HuH-7.5 (cell line): ENCODE results near the gene ROBO2.

Experiments used
- DNase-seq: peaks from one replicate; pipeline ENCODE4 v3.0.0; 2011; ENCODE audit warnings: low spot score

Gene ROBO2

DNA sequence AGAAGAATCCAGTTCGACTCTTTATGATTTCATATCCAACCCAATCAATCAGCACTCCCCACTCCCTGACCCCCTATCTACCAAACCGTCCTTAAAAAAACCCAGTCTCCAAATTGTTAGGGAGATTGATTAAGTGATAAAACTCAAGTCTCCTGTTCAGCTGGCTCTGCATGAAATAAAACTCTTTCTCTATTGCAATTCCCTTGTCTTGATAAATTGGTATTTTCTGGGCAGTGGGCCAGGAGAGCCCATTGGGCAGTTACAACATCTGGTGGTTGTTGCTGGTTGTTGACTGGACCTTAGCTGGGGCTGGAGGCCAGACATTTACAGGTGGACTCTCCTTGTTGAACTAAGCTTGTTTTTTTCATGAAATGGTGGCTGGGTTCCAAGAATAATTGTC, 642.3 kb downstream of the ROBO2 start:
- no peak for DNase-seq

DNA sequence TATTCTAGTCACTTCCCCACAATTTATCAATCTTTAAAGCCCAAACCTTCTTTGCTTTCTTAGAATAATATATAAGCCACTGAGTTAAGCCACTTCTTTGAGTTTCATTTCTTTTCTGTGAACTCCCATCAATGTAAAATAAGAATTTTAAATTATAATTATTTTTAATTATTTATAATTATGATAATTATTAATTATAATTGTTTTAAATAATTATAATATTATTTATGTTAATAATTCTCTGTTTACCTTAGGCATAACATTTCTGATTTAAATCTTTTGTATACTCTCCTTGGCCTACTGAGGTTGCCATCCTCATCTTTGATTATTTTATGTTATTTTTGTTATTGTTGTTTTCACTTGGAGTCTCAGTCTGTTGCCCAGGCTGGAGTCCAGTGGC, 644.2 kb downstream of the ROBO2 start:
- no peak for DNase-seq

DNA sequence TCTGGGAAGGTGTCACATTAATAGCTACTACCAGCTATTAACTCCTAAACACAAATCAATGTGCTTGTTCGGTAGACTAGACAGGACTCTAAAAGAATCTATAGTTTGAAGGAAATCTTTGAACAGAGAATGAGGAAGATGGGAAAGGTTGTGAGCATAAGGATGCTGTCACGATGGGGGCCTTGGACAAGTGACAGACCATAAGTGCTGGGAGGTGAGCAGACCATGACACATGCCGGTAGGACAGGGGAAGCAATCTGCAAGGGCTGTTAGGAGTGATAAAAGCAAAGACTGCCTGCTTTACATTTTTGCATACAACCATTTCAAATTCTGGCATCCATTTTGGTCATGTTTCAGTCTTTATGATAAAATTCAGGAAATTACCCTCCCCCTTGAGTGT, 645.8 kb downstream of the ROBO2 start:
- no peak for DNase-seq

DNA sequence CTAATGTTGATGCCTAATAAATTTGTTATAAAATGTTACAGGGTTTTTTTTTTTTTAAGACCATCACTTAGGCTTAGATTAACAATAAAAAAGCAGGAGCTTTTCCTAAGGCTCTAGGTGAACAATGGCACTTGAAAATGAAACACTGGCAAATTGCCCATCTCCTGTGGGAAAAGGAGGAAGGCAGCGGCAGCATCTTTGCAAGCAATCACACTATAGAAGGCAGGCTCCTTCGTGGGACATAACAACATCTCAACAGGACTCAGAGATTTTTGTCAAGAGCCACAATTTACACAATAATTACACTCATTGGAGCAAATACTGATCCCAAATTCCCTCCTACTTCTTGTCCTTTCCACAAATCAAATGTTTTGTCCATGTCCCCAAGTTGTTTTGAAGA, 646.7 kb downstream of the ROBO2 start:
- no peak for DNase-seq

DNA sequence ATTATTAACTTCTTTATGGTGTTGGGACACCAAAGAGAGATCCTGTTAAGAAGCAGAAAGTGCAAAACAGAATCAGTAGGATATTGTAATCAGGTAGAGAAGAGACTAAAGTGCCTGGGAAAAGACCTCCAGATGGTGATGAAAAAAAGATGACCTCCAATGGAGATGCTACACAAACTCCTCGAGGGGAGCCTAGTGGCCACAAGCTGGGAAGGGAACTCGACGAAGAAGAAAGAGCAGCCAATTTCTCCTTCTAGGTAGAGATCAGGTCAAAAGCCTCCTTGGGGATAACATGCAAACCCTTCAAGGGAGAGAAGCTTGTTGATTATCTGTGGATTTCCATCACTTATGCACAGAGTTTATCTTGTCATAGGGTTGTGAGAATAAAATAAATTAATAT, 647.6 kb downstream of the ROBO2 start:
- no peak for DNase-seq

GRCh38 chr3:77690284-77690845, 650.5 kb downstream of the ROBO2 start:
- DNase-seq, result no peak

DNA sequence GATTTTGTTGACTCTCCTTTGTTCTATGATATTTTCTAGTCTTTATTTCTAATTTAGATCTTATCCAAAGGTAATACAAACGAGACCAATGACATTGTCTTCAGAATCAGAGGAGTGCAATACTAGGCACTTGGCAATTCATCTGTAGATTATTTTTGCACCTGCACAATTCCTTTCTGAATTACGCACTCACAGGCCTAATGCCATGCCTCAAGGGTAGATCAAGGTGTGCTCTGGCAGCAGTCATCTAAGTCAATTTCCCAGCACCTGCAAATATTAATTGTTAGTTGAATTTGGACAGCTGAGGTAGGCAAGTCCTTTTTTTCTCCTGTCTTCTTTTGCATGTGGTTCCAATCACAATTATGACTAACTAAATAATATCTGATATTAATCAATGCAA, 653.2 kb downstream of the ROBO2 start:
- no peak for DNase-seq

- no peak for DNase-seq
Measured at GRCh38 chr3:77699125-77699691, 659.3 kb downstream of the ROBO2 start.
